GM21723 (cell line): ENCODE measurements around the gene GBA2.

Experiments
- ATAC-seq: cut with Tn5 transposase; IDR thresholded peaks from one replicate; pipeline ENCODE4 v1.9.1; 2021; ENCODE audit warnings: mild to moderate bottlenecking, moderate library complexity; ENCODE audit not compliant: unreplicated experiment

Gene GBA2

GRCh38 chr9:35748858-35749514 is at the start of gene GBA2, which contains the start of gene RGP1:
Gene GBA2, minus strand, starts transcription at chr9:35749228. Its CDS starts 524 bp downstream, at chr9:35748704.
Gene RGP1, plus strand, starts transcription at chr9:35749287. Its CDS starts 469 bp downstream, at chr9:35749756.
- ATAC-seq, result peak; percentile 82

GRCh38 chr9:35797311-35798109 is 48.5 kb upstream of the GBA2 start:
- peak; percentile 49 for ATAC-seq

DNA sequence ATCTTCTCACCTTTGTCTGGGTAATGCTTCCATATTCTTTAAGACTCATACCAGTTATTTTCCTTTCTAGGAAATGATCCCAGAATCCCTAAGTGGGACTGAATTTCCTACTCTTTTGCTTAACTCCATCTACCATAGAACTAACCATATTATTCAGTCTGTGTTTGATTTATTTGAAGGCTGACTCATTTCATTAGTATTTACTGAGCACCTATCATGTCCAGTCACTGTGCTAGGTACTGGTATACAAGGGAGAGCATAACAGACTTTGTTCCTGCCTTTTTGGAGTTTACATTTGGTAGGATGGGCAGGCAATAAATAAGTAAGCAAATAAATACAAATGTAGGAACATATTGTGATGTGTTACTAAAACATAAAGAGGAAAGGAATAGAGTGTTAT is 46.7 kb upstream of the GBA2 start:
- ATAC-seq, result no peak

DNA sequence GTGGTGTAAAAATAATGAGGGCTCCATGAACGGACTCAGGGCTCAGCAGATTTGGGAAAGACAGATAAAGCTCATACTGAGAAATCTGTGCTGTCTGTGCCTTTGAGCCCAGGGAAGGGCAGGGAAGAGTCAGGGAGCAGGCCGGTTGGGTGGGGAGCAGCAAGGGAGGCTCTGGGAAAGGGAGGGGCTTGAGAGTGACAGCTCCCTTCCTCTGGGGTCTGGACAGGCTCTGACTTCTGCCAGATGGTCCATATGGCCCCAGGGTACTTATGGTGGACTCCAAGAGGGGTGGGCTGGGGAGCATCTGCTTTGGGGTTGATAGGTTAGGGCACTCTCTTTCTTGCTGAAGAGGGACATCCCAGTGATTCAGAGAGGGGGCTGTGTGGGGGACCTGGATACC is 44.4 kb upstream of the GBA2 start:
- no peak for ATAC-seq

DNA sequence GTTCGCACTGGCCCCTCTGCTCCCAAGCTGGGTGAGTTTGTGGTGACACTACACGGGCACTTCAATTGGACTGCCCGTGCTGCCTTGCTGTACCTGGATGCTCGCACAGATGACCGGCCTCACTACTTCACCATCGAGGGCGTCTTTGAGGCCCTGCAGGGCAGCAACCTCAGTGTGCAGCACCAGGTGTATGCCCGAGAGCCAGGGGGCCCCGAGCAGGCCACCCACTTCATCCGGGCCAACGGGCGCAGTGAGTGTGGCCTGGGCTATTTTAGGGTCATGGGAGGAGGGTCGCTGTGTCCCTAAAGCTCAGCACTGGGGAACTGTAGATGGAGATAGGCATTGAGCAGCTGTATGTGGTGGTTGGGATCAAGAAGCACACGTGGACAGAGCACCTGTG is 43.8 kb upstream of the GBA2 start:
- ATAC-seq, result no peak

GRCh38 chr9:35792024-35792813 is 43.2 kb upstream of the GBA2 start:
- ATAC-seq, result no peak

GRCh38 chr9:35791297-35791921 is 42.4 kb upstream of the GBA2 start, which contains the start of gene NPR2:
Gene NPR2, plus strand, starts transcription at chr9:35791591. Its CDS starts 818 bp downstream, at chr9:35792409.
- ATAC-seq, result no peak

DNA sequence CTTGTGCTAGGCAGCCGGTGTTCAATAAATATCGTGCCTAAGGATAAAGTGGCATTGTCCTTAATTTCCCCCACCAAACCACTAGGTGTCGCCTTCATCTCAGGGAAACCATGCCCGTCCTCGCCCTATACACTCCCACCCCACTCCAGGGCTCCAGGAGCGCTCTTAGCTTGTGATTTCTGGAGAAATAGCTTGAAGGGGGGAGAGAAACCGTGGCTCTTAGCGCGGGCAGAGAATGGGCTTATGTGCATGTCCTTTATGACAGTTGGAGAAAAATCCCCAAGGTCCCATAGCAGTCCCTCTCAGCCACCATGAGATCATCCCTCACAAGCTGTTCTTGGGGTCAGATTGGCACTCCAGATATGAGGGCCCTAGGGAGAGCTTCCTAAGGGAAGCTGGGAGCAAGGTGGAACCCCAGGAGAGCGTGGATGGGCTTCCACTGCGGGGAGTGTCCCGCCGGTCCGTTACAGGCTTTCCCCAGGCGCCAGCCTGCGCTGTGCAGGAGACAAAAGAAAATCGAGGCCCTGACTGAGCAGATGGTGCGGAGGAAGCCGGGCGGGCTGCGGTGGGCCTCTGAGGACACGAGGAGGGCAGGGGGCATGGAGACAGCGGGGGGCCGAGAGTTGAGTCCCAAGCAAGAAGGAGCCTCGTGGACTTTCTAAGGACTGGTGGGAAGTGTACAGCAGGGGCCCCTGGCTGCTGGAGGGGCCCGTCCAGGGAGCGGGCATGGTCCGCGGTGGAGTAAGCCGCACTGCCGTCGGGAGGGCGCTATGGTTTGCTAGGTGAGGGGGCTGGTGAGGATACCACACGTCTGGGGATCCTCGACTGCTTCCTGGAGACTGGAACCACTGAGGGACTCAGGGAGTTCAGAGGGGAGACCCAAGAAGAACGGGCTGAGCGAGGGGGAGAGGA is 41.6 kb upstream of the GBA2 start:
- no peak for ATAC-seq

DNA sequence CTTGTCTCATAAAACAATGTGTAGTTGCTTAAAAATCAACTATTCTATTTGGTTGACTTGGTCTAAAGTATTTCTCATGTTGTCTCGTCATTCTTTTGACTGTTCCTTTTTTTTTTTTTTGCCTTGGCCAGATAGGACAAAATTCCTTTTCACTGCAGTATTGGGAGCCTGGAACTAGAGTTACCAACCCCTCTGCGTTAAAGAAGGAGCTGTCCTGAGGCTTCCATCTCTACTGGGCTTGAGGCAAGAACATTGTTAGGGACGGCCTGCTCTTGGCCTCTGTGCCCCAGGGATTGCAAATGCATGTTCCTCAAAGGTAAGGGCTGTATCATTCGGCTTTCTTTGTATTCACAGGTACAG is 41.0 kb upstream of the GBA2 start:
- no peak for ATAC-seq

DNA sequence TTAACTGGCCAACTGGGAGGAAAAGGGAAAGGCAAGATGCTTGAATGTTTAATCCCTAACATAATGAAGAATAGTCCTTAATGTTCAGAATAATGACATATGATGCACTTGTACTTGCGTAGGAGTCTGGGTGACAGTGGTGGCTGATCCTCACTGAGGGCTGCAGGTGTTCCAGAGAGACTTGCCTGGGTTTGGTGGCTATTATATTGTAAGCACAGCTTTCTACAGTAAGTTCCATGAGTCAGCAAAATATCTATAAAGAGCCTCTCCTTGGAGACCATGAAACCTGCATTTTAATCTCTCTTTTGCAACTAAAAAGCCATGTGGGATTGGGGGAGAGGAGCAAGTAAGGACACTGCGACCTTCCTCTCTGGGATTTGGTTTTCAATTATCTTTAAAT is 40.5 kb upstream of the GBA2 start:
- no peak for ATAC-seq

DNA sequence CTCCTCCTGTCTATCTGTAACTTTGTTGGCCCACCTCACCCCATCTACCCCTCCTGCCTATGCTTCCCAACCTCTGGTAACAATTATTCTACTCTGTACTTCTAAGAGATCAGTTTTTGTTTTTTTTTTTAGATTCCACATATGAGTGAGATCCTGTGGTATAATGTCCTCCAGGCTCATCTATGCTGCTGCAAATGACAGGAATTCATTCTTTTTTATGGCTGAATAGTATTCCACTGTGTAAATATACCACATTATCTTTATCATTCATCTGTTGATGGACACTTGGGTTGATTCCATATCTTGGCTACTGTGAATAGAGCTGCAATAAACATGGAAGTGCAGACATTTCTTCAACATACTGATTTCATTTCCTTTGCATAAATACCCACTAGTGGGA is 34.4 kb upstream of the GBA2 start:
- no peak for ATAC-seq

- no peak for ATAC-seq
These were observed 32.0 kb upstream of the GBA2 start for GRCh38 chr9:35781066-35781465.

GRCh38 chr9:35778496-35778895 is 29.5 kb upstream of the GBA2 start:
- ATAC-seq, result no peak

GRCh38 chr9:35776018-35776417 is 27.0 kb upstream of the GBA2 start:
- ATAC-seq, result no peak

GRCh38 chr9:35774907-35775635 is 26.0 kb upstream of the GBA2 start:
- no peak for ATAC-seq

- ATAC-seq, result no peak
These were observed 22.9 kb upstream of the GBA2 start for GRCh38 chr9:35771943-35772342.

- ATAC-seq, result no peak
These were observed 22.5 kb upstream of the GBA2 start for GRCh38 chr9:35771534-35771933.

DNA sequence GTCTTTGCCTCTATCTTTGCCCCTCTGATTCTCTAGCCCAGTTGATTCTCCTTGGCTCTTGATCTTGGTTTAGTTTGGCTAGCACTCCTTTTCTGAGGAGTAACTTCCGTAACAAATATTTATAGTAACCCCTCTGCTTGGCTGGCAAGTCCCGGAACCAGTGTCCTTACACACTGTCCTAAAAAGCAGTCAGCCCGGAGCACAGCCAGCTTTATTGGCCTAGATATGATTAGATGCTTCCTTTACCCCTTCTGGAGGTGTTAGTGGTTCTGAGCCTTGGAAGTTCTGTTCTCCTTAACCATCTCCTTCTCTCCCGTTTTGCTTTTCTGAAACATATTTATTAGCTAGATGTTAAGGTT is 22.0 kb upstream of the GBA2 start:
- no peak for ATAC-seq

GRCh38 chr9:35769763-35770162 is 20.7 kb upstream of the GBA2 start:
- no peak for ATAC-seq
